HepG2 (cell line): ENCODE measurements around the gene ELL. TPM values are rescaled to one million over a fixed set of nuclear protein-coding genes. Genes with fewer than 3 reads are reported as not detected.

ENCODE experiments used
- ATAC-seq: fragments of 200-7000 bp; cut with Tn5 transposase; 3 replicates; pipeline ENCODE4 v1.9.1; 2020; ENCODE audit warnings: mild to moderate bottlenecking, moderate library complexity
- BruUV-seq: library from RNA; stranded (reverse); fragments of 400-500 nt; replicated peaks from 2 replicates; lab custom pipeline; 2021; lab: Mats Ljungman, UMichigan
- CTCF ChIA-PET: fragments of 300-600 bp; formaldehyde crosslinking; extraction: SDS; loops from one replicate; lab custom pipeline; 2021; ENCODE audit warnings: low total read pairs, inconsistent platforms, low intra/inter-chr PET ratio; lab: Yijun Ruan, JAX
- POLR2A ChIA-PET: fragments of 350-600 bp; sonication (Branson Sonifier 250); formaldehyde crosslinking; loops from one replicate; lab custom pipeline; 2020; ENCODE audit warnings: antibody characterized with exemption, inconsistent platforms; lab: Yijun Ruan, JAX
- DNase-seq: peaks from one replicate; pipeline ENCODE4 v3.0.0-alpha.2; 2015; ENCODE audit warnings: low spot score
- FAIRE-seq: peaks from 3 replicates; lab custom pipeline; 2011; peaks lifted over from hg19 to GRCh38; lab: Jason Lieb, UNC
- H2AFZ ChIP-seq: one replicate; pipeline ENCODE4 v1.6.1; 2011; ENCODE audit warnings: low read length, inconsistent platforms
- H3K27ac ChIP-seq: fragments of 300-600 bp; 3 replicates; pipeline ENCODE4 v1.8.0; 2011; ENCODE audit warnings: mixed run types, mild to moderate bottlenecking, mixed read lengths, low read length, inconsistent platforms; ENCODE audit not compliant: insufficient read depth; ENCODE audit errors: extremely low read length
- H3K27me3 ChIP-seq, 2 experiments: fragments of 200-600 bp in 1 of 2; 2 replicates in 1 of 2; 3 replicates in 1 of 2; pipeline versions ENCODE4 v1.6.0 to v1.8.0; 2011; ENCODE audit warnings: low read length in 2 of 2, mild to moderate bottlenecking in 2 of 2, moderate library complexity in 2 of 2, inconsistent platforms in 1 of 2; ENCODE audit not compliant: insufficient read depth in 2 of 2, control insufficient read depth in 1 of 2
- H3K36me3 ChIP-seq, 2 experiments: fragments of 200-600 bp in 1 of 2; replicated peaks in 1 of 2; 2 replicates in 1 of 2; 3 replicates in 1 of 2; pipeline versions ENCODE4 v1.5.1 to v1.8.0; 2011; ENCODE audit warnings: low read length in 2 of 2, inconsistent platforms in 1 of 2; ENCODE audit not compliant: insufficient read depth in 2 of 2, control insufficient read depth in 1 of 2
- H3K4me1 ChIP-seq: 2 replicates; pipeline ENCODE4 v1.5.1; 2012; ENCODE audit warnings: low read length, inconsistent platforms; ENCODE audit not compliant: insufficient read depth
- H3K4me2 ChIP-seq: 2 replicates; pipeline ENCODE4 v1.6.0; 2011; ENCODE audit warnings: low read depth, low read length, inconsistent platforms
- H3K4me3 ChIP-seq, 3 experiments: fragments of 200-600 bp in 1 of 3; sonication (generic), shearing (Covaris generic) in 1 of 3; replicated peaks in 1 of 3; 2 replicates each; pipeline ENCODE4 v1.5.1; 2011 to 2016; ENCODE audit warnings: low read length in 3 of 3, inconsistent platforms in 2 of 3, low read depth in 2 of 3, mild to moderate bottlenecking in 2 of 3, control low read depth in 1 of 3, mixed read lengths in 1 of 3; ENCODE audit not compliant: insufficient read depth in 1 of 3
- H3K79me2 ChIP-seq: one replicate; pipeline ENCODE4 v1.6.1; 2011; ENCODE audit warnings: low read length, inconsistent platforms; ENCODE audit not compliant: insufficient read depth
- H3K9ac ChIP-seq: 2 replicates; pipeline ENCODE4 v1.6.0; 2011; ENCODE audit warnings: mild to moderate bottlenecking, low read depth, low read length, inconsistent platforms; ENCODE audit not compliant: insufficient read depth
- H3K9me3 ChIP-seq: 2 replicates; pipeline ENCODE4 v1.5.1; 2012; ENCODE audit warnings: mild to moderate bottlenecking, low read length
- H4K20me1 ChIP-seq: 2 replicates; pipeline ENCODE4 v1.6.0; 2011; ENCODE audit warnings: inconsistent platforms, mild to moderate bottlenecking, low read length, moderate library complexity; ENCODE audit not compliant: insufficient read depth
- AGO2 ChIP-seq: fragments of 200-400 bp; formaldehyde crosslinking; optimal IDR thresholded peaks from 2 replicates; pipeline ENCODE3; 2017; ENCODE audit warnings: mild to moderate bottlenecking, low read depth, low read length, moderate library complexity
- CBX5 ChIP-seq: sonication (generic); formaldehyde crosslinking; IDR thresholded peaks from 2 replicates; pipeline ENCODE4 v1.4.0; 2020; ENCODE audit warnings: missing genetic modification reagents, borderline replicate concordance
- ETV5 ChIP-seq: IDR thresholded peaks from 2 replicates; pipeline ENCODE4 v1.6.1; 2018; ENCODE audit warnings: missing biosample characterization, missing genetic modification reagents, inconsistent platforms, borderline replicate concordance
- FOSL2 ChIP-seq: sonication (generic); formaldehyde crosslinking; IDR thresholded peaks from 2 replicates; pipeline ENCODE4 v1.4.0; 2020; ENCODE audit warnings: missing genetic modification reagents
- HNF4A ChIP-seq: sonication (generic); formaldehyde crosslinking; IDR thresholded peaks from 2 replicates; pipeline ENCODE4 v1.4.0; 2020; ENCODE audit warnings: missing genetic modification reagents
- MXI1 ChIP-seq: IDR thresholded peaks from 3 replicates; pipeline ENCODE4 v1.6.1; 2012; ENCODE audit warnings: low read depth, low read length, inconsistent platforms, borderline replicate concordance
- NR1H2 ChIP-seq: sonication (generic); formaldehyde crosslinking; IDR thresholded peaks from 2 replicates; pipeline ENCODE4 v1.8.1; 2022; ENCODE audit warnings: low read depth, missing genetic modification reagents, borderline replicate concordance
- RXRA ChIP-seq: sonication (generic); formaldehyde crosslinking; IDR thresholded peaks from 2 replicates; pipeline ENCODE4 v1.5.1; 2020; ENCODE audit warnings: missing genetic modification reagents
- SALL1 ChIP-seq: sonication (generic); formaldehyde crosslinking; IDR thresholded peaks from 2 replicates; pipeline ENCODE4 v1.8.0; 2022; ENCODE audit warnings: mild to moderate bottlenecking, missing genetic modification reagents
- ZNF24 ChIP-seq: fragments of 450-650 bp; IDR thresholded peaks from 2 replicates; pipeline ENCODE4 v1.6.1; 2017; ENCODE audit warnings: antibody characterized with exemption, mild to moderate bottlenecking
- ZNF749 ChIP-seq: sonication (generic); formaldehyde crosslinking; IDR thresholded peaks from 2 replicates; pipeline ENCODE4 v1.8.0; 2022; ENCODE audit warnings: mild to moderate bottlenecking, missing genetic modification reagents, moderate library complexity, borderline replicate concordance
- ZNF83 ChIP-seq: sonication (generic); formaldehyde crosslinking; IDR thresholded peaks from 2 replicates; pipeline ENCODE4 v1.4.0; 2020; ENCODE audit warnings: missing genetic modification reagents, mild to moderate bottlenecking, borderline replicate concordance
- WGBS: methylation state at CpG from one replicate; pipeline ENCODE4 v1.1.6; 2017; ENCODE audit warnings: low lambda C conversion rate; 5-methylcytosine and 5-hydroxymethylcytosine counted together
- in situ Hi-C: cut with HindIII; loops from 2 replicates; pipeline ENCODE4 v1.10.0; 2017; ENCODE audit warnings: low pct_unique_long_range_greater_than_20kb; ENCODE audit not compliant: extremely low pct_ligation_motif_present
- intact Hi-C: fragments of 100-400 bp; cut with micrococcal nuclease; formaldehyde crosslinking; loops from one replicate; pipeline ENCODE4 v1.10.0; 2022; ENCODE audit not compliant: unreplicated experiment
- polyA plus RNA-seq, 8 experiments: library from polyadenylated mRNA; depleted of rRNA in 3 of 8; stranded (reverse) in 7 of 8; unstranded in 1 of 8; fragments of >200 nt; fragmentation: Illumina TruSeq in 4 of 8; extraction: Trizol in 4 of 8; gene quantifications; 2 replicates each; pipeline versions ENCODE4 v1.2.1 to v1.2.3, GENCODE V29; 2011 to 2016; ENCODE audit warnings: low read depth in 4 of 8, missing spikeins in 1 of 8, mixed read lengths in 1 of 8; ENCODE audit not compliant: insufficient read depth in 1 of 8
- total RNA-seq, 5 experiments: library from RNA; depleted of rRNA; stranded (reverse); fragments of >200 nt; fragmentation: Illumina TruSeq; extraction: Trizol; gene quantifications; 2 replicates each; pipeline ENCODE4 v1.2.3, GENCODE V29; 2016; ENCODE audit warnings: low read depth in 1 of 5
- TF ChIP-seq, protein P1 (sequence below): sonication (generic); formaldehyde crosslinking; IDR thresholded peaks from 2 replicates; pipeline ENCODE4 v1.5.1; 2020; ENCODE audit warnings: mild to moderate bottlenecking, missing genetic modification reagents, moderate library complexity
- TF ChIP-seq, protein P2 (sequence below): sonication (generic); formaldehyde crosslinking; IDR thresholded peaks from 2 replicates; pipeline ENCODE4 v1.5.1; 2020; ENCODE audit warnings: mild to moderate bottlenecking, moderate library complexity, missing genetic modification reagents
- TF ChIP-seq, protein P3 (sequence below): sonication (generic); formaldehyde crosslinking; IDR thresholded peaks from 2 replicates; pipeline ENCODE4 v1.8.1; 2023; ENCODE audit warnings: mild to moderate bottlenecking, missing genetic modification reagents
- TF ChIP-seq, protein P4 (sequence below): sonication (generic); formaldehyde crosslinking; IDR thresholded peaks from 2 replicates; pipeline ENCODE4 v1.9.0; 2022; ENCODE audit warnings: missing genetic modification reagents, mild to moderate bottlenecking, borderline replicate concordance

Gene ELL
- total and polyA plus RNA-seq, 2 of the 13 experiments (the other 11 are each of a cell fraction or from before 2014, with no cell fraction given) = 3.7 to 5.4 TPM

DNA sequence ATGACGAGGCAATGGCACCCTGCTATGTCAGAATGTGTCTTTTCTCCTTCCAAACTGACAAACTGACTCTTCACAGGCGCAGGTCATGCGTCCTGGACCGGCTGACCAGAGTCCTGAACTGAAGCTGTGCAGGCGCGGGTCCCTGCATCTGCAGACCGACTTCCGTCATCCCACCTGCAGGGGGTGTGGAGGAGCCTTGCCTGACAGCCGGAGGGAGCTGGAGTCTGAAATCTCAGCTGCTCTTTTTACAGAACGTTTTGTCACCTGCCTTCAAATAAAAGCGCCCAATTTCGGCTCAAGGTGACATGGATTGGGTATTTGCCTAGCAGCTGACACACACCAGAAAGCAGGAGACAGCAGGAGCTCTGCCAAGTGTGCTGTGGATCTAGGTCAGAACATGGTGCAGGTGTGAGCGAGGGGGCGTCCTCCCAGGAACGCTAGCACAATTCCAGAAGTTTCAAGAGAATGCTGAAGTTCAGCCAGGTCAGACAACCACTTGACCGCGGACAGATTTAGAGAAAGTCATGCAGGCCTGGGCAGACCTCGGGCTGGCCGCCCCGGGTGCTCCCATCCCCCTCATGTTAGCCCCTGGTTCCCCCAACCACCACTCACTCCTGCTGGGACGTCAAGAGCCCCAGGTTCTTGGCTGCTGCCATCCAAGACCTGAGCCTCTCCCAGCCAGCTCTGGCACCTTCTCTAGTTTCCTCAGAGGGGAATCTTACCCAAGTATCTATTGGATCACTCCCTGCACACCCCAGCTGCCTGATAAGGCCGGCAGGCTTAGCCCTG, 32.8 kb downstream of the ELL start:
- 46% methylated on average over 14 of the region's 22 CpGs for WGBS
- Histone ChIP-seq H3K4me2 (no peak overlapping the region), H3K4me3 (no peak overlapping the region), H3K27me3 (no peaks in the 10 kb centered on the region), H4K20me1 (peaks cover 85% of the 10 kb centered on the region), H3K9ac (no peak overlapping the region), H3K9me3 (no peaks in the 10 kb centered on the region), H3K27ac (no peak overlapping the region), H3K4me1 (peaks cover 61% of the 10 kb centered on the region), H3K79me2 (peaks cover 83% of the 10 kb centered on the region), H2AFZ (no peak overlapping the region), H3K36me3 (peaks cover 0 to 1% of the 10 kb centered on the region in 2 experiments; a peak in 3 of 5 replicates)
- no TSS peak for BruUV-seq
- ChIA-PET POLR2A (interaction anchor here (0.6 to 2.1 kb wide), 5 partner anchors 26 to 83 kb away, joined by 3 to 16 read pairs (median 4); partner anchors contain the start of gene UBA52), CTCF (interaction anchor here (0.6 to 1.6 kb wide), 2 partner anchors 20 to 31 kb away, joined by 3 read pairs; no protein-coding TSS in a partner anchor)
- intact Hi-C loops = loop anchor here (5.0 kb wide), 1 partner anchor 33 kb away; the partner anchor contains the start of gene ELL
- FAIRE-seq (peak; percentile 74), DNase-seq (peak; percentile 50), ATAC-seq (peak; percentile 82)
- in situ Hi-C loops = no loop called here
- TF ChIP-seq, protein P1, sequence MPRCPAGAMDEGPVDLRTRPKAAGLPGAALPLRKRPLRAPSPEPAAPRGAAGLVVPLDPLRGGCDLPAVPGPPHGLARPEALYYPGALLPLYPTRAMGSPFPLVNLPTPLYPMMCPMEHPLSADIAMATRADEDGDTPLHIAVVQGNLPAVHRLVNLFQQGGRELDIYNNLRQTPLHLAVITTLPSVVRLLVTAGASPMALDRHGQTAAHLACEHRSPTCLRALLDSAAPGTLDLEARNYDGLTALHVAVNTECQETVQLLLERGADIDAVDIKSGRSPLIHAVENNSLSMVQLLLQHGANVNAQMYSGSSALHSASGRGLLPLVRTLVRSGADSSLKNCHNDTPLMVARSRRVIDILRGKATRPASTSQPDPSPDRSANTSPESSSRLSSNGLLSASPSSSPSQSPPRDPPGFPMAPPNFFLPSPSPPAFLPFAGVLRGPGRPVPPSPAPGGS (CRISPR knock-in tag) = no peak
- TF ChIP-seq ZNF24 = no peak
- TF ChIP-seq HNF4A (CRISPR knock-in tag) = peak; percentile 28; the same call in 1 of the 2 replicates
- 0 out of 2 replicates have a peak, but pooled peaks have one; percentile 38 for TF ChIP-seq RXRA (CRISPR knock-in tag)
- TF ChIP-seq, protein P2, sequence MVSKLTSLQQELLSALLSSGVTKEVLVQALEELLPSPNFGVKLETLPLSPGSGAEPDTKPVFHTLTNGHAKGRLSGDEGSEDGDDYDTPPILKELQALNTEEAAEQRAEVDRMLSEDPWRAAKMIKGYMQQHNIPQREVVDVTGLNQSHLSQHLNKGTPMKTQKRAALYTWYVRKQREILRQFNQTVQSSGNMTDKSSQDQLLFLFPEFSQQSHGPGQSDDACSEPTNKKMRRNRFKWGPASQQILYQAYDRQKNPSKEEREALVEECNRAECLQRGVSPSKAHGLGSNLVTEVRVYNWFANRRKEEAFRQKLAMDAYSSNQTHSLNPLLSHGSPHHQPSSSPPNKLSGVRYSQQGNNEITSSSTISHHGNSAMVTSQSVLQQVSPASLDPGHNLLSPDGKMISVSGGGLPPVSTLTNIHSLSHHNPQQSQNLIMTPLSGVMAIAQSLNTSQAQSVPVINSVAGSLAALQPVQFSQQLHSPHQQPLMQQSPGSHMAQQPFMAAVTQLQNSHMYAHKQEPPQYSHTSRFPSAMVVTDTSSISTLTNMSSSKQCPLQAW (CRISPR knock-in tag) = 0 out of 2 replicates have a peak, but pooled peaks have one; percentile 25
- TF ChIP-seq ZNF83 (CRISPR knock-in tag) = no peak
- TF ChIP-seq FOSL2 (CRISPR knock-in tag) = 0 out of 2 replicates have a peak, but pooled peaks have one; percentile 5
- TF ChIP-seq AGO2 = no peak
- TF ChIP-seq, protein P3, sequence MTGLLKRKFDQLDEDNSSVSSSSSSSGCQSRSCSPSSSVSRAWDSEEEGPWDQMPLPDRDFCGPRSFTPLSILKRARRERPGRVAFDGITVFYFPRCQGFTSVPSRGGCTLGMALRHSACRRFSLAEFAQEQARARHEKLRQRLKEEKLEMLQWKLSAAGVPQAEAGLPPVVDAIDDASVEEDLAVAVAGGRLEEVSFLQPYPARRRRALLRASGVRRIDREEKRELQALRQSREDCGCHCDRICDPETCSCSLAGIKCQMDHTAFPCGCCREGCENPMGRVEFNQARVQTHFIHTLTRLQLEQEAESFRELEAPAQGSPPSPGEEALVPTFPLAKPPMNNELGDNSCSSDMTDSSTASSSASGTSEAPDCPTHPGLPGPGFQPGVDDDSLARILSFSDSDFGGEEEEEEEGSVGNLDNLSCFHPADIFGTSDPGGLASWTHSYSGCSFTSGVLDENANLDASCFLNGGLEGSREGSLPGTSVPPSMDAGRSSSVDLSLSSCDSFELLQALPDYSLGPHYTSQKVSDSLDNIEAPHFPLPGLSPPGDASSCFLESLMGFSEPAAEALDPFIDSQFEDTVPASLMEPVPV (CRISPR knock-in tag) = 0 out of 2 replicates have a peak, but pooled peaks have one; percentile 32
- peak; percentile 23; the same call in 1 of the 2 replicates for TF ChIP-seq SALL1
- 0 out of 3 replicates have a peak, but pooled peaks have one; percentile 32 for TF ChIP-seq MXI1
- no peak for TF ChIP-seq ZNF749 (CRISPR knock-in tag)
- TF ChIP-seq, protein P4, sequence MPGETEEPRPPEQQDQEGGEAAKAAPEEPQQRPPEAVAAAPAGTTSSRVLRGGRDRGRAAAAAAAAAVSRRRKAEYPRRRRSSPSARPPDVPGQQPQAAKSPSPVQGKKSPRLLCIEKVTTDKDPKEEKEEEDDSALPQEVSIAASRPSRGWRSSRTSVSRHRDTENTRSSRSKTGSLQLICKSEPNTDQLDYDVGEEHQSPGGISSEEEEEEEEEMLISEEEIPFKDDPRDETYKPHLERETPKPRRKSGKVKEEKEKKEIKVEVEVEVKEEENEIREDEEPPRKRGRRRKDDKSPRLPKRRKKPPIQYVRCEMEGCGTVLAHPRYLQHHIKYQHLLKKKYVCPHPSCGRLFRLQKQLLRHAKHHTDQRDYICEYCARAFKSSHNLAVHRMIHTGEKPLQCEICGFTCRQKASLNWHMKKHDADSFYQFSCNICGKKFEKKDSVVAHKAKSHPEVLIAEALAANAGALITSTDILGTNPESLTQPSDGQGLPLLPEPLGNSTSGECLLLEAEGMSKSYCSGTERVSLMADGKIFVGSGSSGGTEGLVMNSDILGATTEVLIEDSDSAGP (CRISPR knock-in tag) = 0 out of 2 replicates have a peak, but pooled peaks have one; percentile 55
- 0 out of 2 replicates have a peak, but pooled peaks have one; percentile 9 for TF ChIP-seq ETV5 (CRISPR knock-in tag)
- TF ChIP-seq CBX5 = no peak
- no peak for TF ChIP-seq NR1H2 (CRISPR knock-in tag)
